Neural cell (in vitro differentiated cells): ENCODE measurements around the gene PALMD. TPM values are rescaled to one million over a fixed set of nuclear protein-coding genes. Genes with fewer than 3 reads are reported as not detected.

Experiments
- H2AFZ ChIP-seq: fragments of 200-600, 300-800 bp; sonication (generic), shearing (Covaris generic); 2 replicates; pipeline ENCODE4 v1.6.0; 2014; ENCODE audit warnings: low read depth, mild to moderate bottlenecking, antibody characterized with exemption, low read length, moderate library complexity
- H3F3A ChIP-seq: fragments of 200-600 bp; shearing (Covaris generic); 2 replicates; pipeline ENCODE4 v1.6.1; 2016; ENCODE audit warnings: mild to moderate bottlenecking, moderate library complexity, mixed read lengths, antibody characterized with exemption, low read length; ENCODE audit not compliant: insufficient read depth, poor library complexity, severe bottlenecking
- H3K27ac ChIP-seq: fragments of 200-600, 300-800 bp; sonication (generic), shearing (Covaris generic); 2 replicates; pipeline ENCODE4 v1.5.1; 2014; ENCODE audit warnings: mild to moderate bottlenecking, low read length, moderate library complexity
- H3K27me3 ChIP-seq: fragments of 300-800, 200-600 bp; sonication (generic), shearing (Covaris generic); 2 replicates; pipeline ENCODE4 v1.6.0; 2014; ENCODE audit warnings: mild to moderate bottlenecking, low read depth, low read length, moderate library complexity; ENCODE audit not compliant: insufficient read depth
- H3K36me3 ChIP-seq: fragments of 300-800, 200-600 bp; sonication (generic), shearing (Covaris generic); 2 replicates; pipeline ENCODE4 v1.5.1; 2014; ENCODE audit warnings: mild to moderate bottlenecking, antibody characterized with exemption, low read length, moderate library complexity; ENCODE audit not compliant: insufficient read depth
- H3K4me2 ChIP-seq: fragments of 300-800, 200-600 bp; sonication (generic), shearing (Covaris generic); 2 replicates; pipeline ENCODE4 v1.6.0; 2014; ENCODE audit warnings: mild to moderate bottlenecking, low read length
- H3K4me3 ChIP-seq: fragments of 300-800, 200-600 bp; sonication (generic), shearing (Covaris generic); 2 replicates; pipeline ENCODE4 v1.5.1; 2014; ENCODE audit warnings: mild to moderate bottlenecking, low read length, moderate library complexity
- H3K79me2 ChIP-seq: fragments of 200-600 bp; shearing (Covaris generic); replicated peaks from 2 replicates; pipeline ENCODE4 v1.6.0; 2014; ENCODE audit warnings: mild to moderate bottlenecking, low read length, moderate library complexity; ENCODE audit not compliant: insufficient read depth
- H3K9ac ChIP-seq: fragments of 300-800, 200-600 bp; sonication (generic), shearing (Covaris generic); 2 replicates; pipeline ENCODE4 v1.6.1; 2016; ENCODE audit warnings: mild to moderate bottlenecking, low read length, mixed read lengths
- H3K9me2 ChIP-seq: fragments of 200-600 bp; shearing (Covaris generic); 2 replicates; pipeline ENCODE4 v1.6.1; 2016; ENCODE audit warnings: mild to moderate bottlenecking, low read length, mixed read lengths; ENCODE audit not compliant: insufficient read depth
- H3K9me3 ChIP-seq: fragments of 200-600, 300-800 bp; sonication (generic), shearing (Covaris generic); 2 replicates; pipeline ENCODE4 v1.6.1; 2016; ENCODE audit warnings: mild to moderate bottlenecking, mixed run types, low read length, moderate library complexity, mixed read lengths
- H4K20me1 ChIP-seq: fragments of 200-600 bp; shearing (Covaris generic); 2 replicates; pipeline ENCODE4 v1.6.1; 2016; ENCODE audit warnings: mild to moderate bottlenecking, mixed run types; ENCODE audit not compliant: insufficient read depth
- EP300 ChIP-seq: fragments of 450-650 bp; conservative IDR thresholded peaks from 2 replicates; pipeline ENCODE4 v1.6.1; 2014; ENCODE audit warnings: antibody characterized with exemption, mild to moderate bottlenecking, moderate library complexity; ENCODE audit not compliant: poor library complexity, severe bottlenecking
- EZH2 ChIP-seq: fragments of 200-600, 300-800 bp; shearing (Covaris generic), sonication (generic); IDR thresholded peaks from 2 replicates; pipeline ENCODE4 v1.6.1; 2014; ENCODE audit warnings: antibody characterized with exemption, low read length, borderline replicate concordance, mild to moderate bottlenecking; ENCODE audit not compliant: insufficient read depth, poor library complexity, severe bottlenecking
- MXI1 ChIP-seq: fragments of 450-650 bp; conservative IDR thresholded peaks from 2 replicates; pipeline ENCODE4 v1.6.1; 2014; ENCODE audit warnings: antibody characterized with exemption, mild to moderate bottlenecking; ENCODE audit not compliant: poor library complexity, severe bottlenecking
- POLR2AphosphoS5 ChIP-seq: IDR thresholded peaks from 2 replicates; pipeline ENCODE4 v1.6.1; 2012
- RAD21 ChIP-seq: fragments of 450-650 bp; conservative IDR thresholded peaks from 2 replicates; pipeline ENCODE4 v1.6.1; 2014; ENCODE audit warnings: antibody characterized with exemption, mild to moderate bottlenecking, moderate library complexity
- SMC3 ChIP-seq: fragments of 450-650 bp; conservative IDR thresholded peaks from 2 replicates; pipeline ENCODE4 v1.6.1; 2014; ENCODE audit warnings: antibody characterized with exemption, mild to moderate bottlenecking, moderate library complexity; ENCODE audit not compliant: poor library complexity
- TAF1 ChIP-seq: IDR thresholded peaks from 2 replicates; pipeline ENCODE4 v1.6.1; 2012; ENCODE audit warnings: low read depth
- polyA plus RNA-seq: library from polyadenylated mRNA; depleted of rRNA; stranded (reverse); fragments of >200 nt; gene quantifications from 2 replicates; pipeline ENCODE4 v1.2.3, GENCODE V29; 2014
- TF ChIP-seq, protein P1 (sequence below): IDR thresholded peaks from 2 replicates; pipeline ENCODE4 v1.6.1; 2012; ENCODE audit warnings: borderline replicate concordance
- TF ChIP-seq, protein P2 (sequence below): fragments of 450-650 bp; IDR thresholded peaks from 2 replicates; pipeline ENCODE4 v1.5.1; 2014; ENCODE audit warnings: antibody characterized with exemption, mild to moderate bottlenecking, moderate library complexity; ENCODE audit not compliant: poor library complexity, severe bottlenecking

The PALMD gene
- polyA plus RNA-seq, 1 donor from 2014 or later: 19.4 TPM

DNA sequence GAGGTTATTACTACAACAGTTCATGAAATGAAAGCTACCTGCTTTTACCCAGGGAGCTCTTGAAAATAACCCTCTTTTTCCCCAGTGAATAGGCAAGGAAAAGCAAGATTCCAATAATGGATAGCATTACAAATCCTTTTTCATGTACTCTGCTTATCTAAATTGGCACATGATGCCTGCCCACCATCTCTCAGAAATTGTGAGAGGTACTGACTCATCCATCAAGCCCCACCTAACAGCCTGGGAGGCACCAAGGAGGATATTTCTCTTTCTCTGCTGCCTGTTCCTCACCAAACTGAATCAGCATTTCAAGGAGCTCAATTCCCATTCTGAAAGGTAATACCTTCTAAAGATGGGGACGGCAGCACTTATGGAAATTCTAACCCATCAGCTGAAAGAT lies 34.4 kb downstream of the PALMD start:
- H2AFZ ChIP-seq: no peak overlapping the region
- H3K4me2 ChIP-seq: no peak overlapping the region

DNA sequence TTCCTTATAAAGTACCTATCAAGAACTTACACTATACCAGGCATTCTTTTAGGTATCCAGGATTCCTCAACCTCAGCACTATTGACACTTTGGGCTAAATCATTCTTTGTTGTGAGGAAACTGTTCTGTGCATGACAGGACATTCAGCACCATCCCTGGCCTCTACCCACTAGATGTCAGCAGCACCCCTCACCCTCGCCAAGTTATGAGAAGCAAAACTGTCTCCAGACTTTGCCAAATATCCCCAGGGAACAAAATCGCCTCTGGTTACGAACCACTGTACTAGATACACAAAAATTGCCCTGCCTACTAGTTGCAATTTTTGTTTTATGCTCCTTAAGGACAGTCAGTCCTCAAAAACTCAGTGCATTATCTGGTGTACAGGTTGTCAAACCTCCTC lies 35.7 kb downstream of the PALMD start:
- H3K9me3 ChIP-seq: no peaks in the 10 kb centered on the region
- H3K9ac ChIP-seq: no peak overlapping the region
- H3K79me2 ChIP-seq: no peaks in the 10 kb centered on the region
- no peaks in the 10 kb centered on the region for H4K20me1 ChIP-seq
- H3F3A ChIP-seq: no peaks in the 10 kb centered on the region
- no peaks in the 10 kb centered on the region for H3K36me3 ChIP-seq
- no peak overlapping the region for H3K27ac ChIP-seq
- TF ChIP-seq TAF1 (no peak), EZH2 (no peak), MXI1 (no peak), RAD21 (no peak), EP300 (no peak), SMC3 (no peak), POLR2AphosphoS5 (no peak)
- TF ChIP-seq, protein P1, sequence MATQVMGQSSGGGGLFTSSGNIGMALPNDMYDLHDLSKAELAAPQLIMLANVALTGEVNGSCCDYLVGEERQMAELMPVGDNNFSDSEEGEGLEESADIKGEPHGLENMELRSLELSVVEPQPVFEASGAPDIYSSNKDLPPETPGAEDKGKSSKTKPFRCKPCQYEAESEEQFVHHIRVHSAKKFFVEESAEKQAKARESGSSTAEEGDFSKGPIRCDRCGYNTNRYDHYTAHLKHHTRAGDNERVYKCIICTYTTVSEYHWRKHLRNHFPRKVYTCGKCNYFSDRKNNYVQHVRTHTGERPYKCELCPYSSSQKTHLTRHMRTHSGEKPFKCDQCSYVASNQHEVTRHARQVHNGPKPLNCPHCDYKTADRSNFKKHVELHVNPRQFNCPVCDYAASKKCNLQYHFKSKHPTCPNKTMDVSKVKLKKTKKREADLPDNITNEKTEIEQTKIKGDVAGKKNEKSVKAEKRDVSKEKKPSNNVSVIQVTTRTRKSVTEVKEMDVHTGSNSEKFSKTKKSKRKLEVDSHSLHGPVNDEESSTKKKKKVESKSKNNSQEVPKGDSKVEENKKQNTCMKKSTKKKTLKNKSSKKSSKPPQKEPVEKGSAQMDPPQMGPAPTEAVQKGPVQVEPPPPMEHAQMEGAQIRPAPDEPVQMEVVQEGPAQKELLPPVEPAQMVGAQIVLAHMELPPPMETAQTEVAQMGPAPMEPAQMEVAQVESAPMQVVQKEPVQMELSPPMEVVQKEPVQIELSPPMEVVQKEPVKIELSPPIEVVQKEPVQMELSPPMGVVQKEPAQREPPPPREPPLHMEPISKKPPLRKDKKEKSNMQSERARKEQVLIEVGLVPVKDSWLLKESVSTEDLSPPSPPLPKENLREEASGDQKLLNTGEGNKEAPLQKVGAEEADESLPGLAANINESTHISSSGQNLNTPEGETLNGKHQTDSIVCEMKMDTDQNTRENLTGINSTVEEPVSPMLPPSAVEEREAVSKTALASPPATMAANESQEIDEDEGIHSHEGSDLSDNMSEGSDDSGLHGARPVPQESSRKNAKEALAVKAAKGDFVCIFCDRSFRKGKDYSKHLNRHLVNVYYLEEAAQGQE: no peak
- TF ChIP-seq, protein P2, sequence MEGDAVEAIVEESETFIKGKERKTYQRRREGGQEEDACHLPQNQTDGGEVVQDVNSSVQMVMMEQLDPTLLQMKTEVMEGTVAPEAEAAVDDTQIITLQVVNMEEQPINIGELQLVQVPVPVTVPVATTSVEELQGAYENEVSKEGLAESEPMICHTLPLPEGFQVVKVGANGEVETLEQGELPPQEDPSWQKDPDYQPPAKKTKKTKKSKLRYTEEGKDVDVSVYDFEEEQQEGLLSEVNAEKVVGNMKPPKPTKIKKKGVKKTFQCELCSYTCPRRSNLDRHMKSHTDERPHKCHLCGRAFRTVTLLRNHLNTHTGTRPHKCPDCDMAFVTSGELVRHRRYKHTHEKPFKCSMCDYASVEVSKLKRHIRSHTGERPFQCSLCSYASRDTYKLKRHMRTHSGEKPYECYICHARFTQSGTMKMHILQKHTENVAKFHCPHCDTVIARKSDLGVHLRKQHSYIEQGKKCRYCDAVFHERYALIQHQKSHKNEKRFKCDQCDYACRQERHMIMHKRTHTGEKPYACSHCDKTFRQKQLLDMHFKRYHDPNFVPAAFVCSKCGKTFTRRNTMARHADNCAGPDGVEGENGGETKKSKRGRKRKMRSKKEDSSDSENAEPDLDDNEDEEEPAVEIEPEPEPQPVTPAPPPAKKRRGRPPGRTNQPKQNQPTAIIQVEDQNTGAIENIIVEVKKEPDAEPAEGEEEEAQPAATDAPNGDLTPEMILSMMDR: no peak
- no peaks in the 10 kb centered on the region for H3K9me2 ChIP-seq
- H3K27me3 ChIP-seq: no peaks in the 10 kb centered on the region
- no peak overlapping the region for H3K4me3 ChIP-seq
- no peak overlapping the region for H2AFZ ChIP-seq
- H3K4me2 ChIP-seq: no peak overlapping the region

More for the DNA sequence above, 34.4 kb downstream of the PALMD start:
- no peak overlapping the region for H3K27ac ChIP-seq
- no peak overlapping the region for H3K9ac ChIP-seq
- H3K27me3 ChIP-seq: no peaks in the 10 kb centered on the region
- no peaks in the 10 kb centered on the region for H3K36me3 ChIP-seq
- no peak overlapping the region for H3K4me3 ChIP-seq
- H3F3A ChIP-seq: no peaks in the 10 kb centered on the region
- H4K20me1 ChIP-seq: no peaks in the 10 kb centered on the region
- no peaks in the 10 kb centered on the region for H3K79me2 ChIP-seq
- no peaks in the 10 kb centered on the region for H3K9me3 ChIP-seq
- TF ChIP-seq RAD21: no peak
- TF ChIP-seq, protein P1: peak; percentile 84
- TF ChIP-seq TAF1: no peak
- no peak for TF ChIP-seq EZH2
- TF ChIP-seq, protein P2: no peak
- no peak for TF ChIP-seq MXI1
- no peak for TF ChIP-seq POLR2AphosphoS5
- TF ChIP-seq EP300: no peak
- H3K9me2 ChIP-seq: no peaks in the 10 kb centered on the region
